MM.1S (cell line): ENCODE data around the gene TRABD2B.

Experiments
- CTCF ChIP-seq: fragments of 300-600 bp; sonication (generic); IDR thresholded peaks from 2 replicates; pipeline ENCODE4 v1.5.1; 2016; ENCODE audit warnings: antibody characterized with exemption, low read length, mixed read lengths
- EZH2phosphoT487 ChIP-seq: fragments of 300-600 bp; sonication (generic); IDR thresholded peaks from 2 replicates; pipeline ENCODE4 v1.6.1; 2018; ENCODE audit warnings: antibody characterized with exemption, low read length

GRCh38 chr1:47921935-47922415 lies 75.2 kb downstream of the TRABD2B start:
- no peak for TF ChIP-seq CTCF
- no peak for TF ChIP-seq EZH2phosphoT487
